Neuronal stem cell (in vitro differentiated cells): ENCODE results near the gene ARPIN.
"Not testable (repeated sequence)": the region's sequence is repeated elsewhere in the genome, so short reads cannot be mapped to it uniquely, and the experiment has no call there.

ENCODE experiments used
- DNase-seq: peaks from one replicate; pipeline ENCODE4 v3.0.0-alpha.2; 2013; ENCODE audit warnings: low spot score
- H2AFZ ChIP-seq: one replicate; pipeline ENCODE4 v1.6.1; 2013; ENCODE audit warnings: mild to moderate bottlenecking, low read length, inconsistent platforms
- H2AK5ac ChIP-seq: 2 replicates; pipeline ENCODE4 v1.6.1; 2013; ENCODE audit warnings: low read depth, mild to moderate bottlenecking, inconsistent platforms, low read length, moderate library complexity, mixed read lengths
- H2BK120ac ChIP-seq: 2 replicates; pipeline ENCODE4 v1.6.1; 2013; ENCODE audit warnings: low read depth, mild to moderate bottlenecking, inconsistent platforms, low read length, moderate library complexity, mixed read lengths
- H2BK12ac ChIP-seq: one replicate; pipeline ENCODE4 v1.6.1; 2013; ENCODE audit warnings: low read length, inconsistent platforms
- H2BK15ac ChIP-seq: 2 replicates; pipeline ENCODE4 v1.6.1; 2013; ENCODE audit warnings: mild to moderate bottlenecking, low read length, inconsistent platforms, mixed read lengths
- H2BK5ac ChIP-seq: one replicate; pipeline ENCODE4 v1.6.1; 2013; ENCODE audit warnings: inconsistent platforms, mild to moderate bottlenecking, low read length, moderate library complexity
- H3K14ac ChIP-seq: one replicate; pipeline ENCODE4 v1.6.1; 2013; ENCODE audit warnings: low read length, inconsistent platforms
- H3K18ac ChIP-seq: 2 replicates; pipeline ENCODE4 v1.6.1; 2013; ENCODE audit warnings: low read length, inconsistent platforms
- H3K23ac ChIP-seq: 2 replicates; pipeline ENCODE4 v1.6.1; 2013; ENCODE audit warnings: low read depth, mild to moderate bottlenecking, mixed read lengths, low read length, inconsistent platforms; ENCODE audit not compliant: poor library complexity
- H3K27ac ChIP-seq: replicated peaks from 3 replicates; pipeline ENCODE4 v1.5.1; 2013; ENCODE audit warnings: low read length, inconsistent platforms
- H3K27me3 ChIP-seq, 3 experiments: 2 replicates each; pipeline ENCODE4 v1.6.1; 2013; ENCODE audit warnings: low read length in 3 of 3, mild to moderate bottlenecking in 2 of 3, inconsistent platforms in 1 of 3, low read depth in 1 of 3, mixed read lengths in 1 of 3, moderate library complexity in 1 of 3; ENCODE audit not compliant: control insufficient read depth in 3 of 3, insufficient read depth in 3 of 3
- H3K36me3 ChIP-seq, 2 donors: replicated peaks in 1 of 2; 2 replicates each; pipeline ENCODE4 v1.6.1; 2013; ENCODE audit warnings: low read length in 2 of 2; ENCODE audit not compliant: control insufficient read depth in 2 of 2, insufficient read depth in 2 of 2
- H3K4ac ChIP-seq: 2 replicates; pipeline ENCODE4 v1.6.1; 2013; ENCODE audit warnings: inconsistent platforms, mild to moderate bottlenecking, low read length, moderate library complexity
- H3K4me1 ChIP-seq, 2 donors: 1 replicate in 1 of 2; 2 replicates in 1 of 2; pipeline ENCODE4 v1.6.1; 2013; ENCODE audit warnings: low read length in 2 of 2, low read depth in 1 of 2; ENCODE audit not compliant: control insufficient read depth in 2 of 2, insufficient read depth in 1 of 2
- H3K4me2 ChIP-seq: one replicate; pipeline ENCODE4 v1.6.1; 2013; ENCODE audit warnings: mild to moderate bottlenecking, low read length, inconsistent platforms; ENCODE audit not compliant: insufficient read depth, poor library complexity, severe bottlenecking
- H3K4me3 ChIP-seq, 2 donors: 2 replicates each; pipeline ENCODE4 v1.5.1; 2013; ENCODE audit warnings: low read length in 2 of 2, mild to moderate bottlenecking in 2 of 2, inconsistent platforms in 1 of 2, moderate library complexity in 1 of 2
- H3K79me1 ChIP-seq: one replicate; pipeline ENCODE4 v1.6.1; 2013; ENCODE audit warnings: low read depth, mild to moderate bottlenecking, inconsistent platforms, low read length, moderate library complexity
- H3K9ac ChIP-seq: one replicate; pipeline ENCODE4 v1.6.1; 2013; ENCODE audit warnings: mild to moderate bottlenecking, low read depth, low read length, inconsistent platforms; ENCODE audit not compliant: poor library complexity
- H3K9me3 ChIP-seq, 2 donors: replicated peaks in 1 of 2; 2 replicates each; pipeline versions ENCODE3 to v1.6.1; 2013; ENCODE audit warnings: low read length in 2 of 2, mild to moderate bottlenecking in 2 of 2, inconsistent platforms in 1 of 2, low read depth in 1 of 2, mixed read lengths in 1 of 2, moderate library complexity in 1 of 2; ENCODE audit not compliant: control insufficient read depth in 2 of 2, insufficient read depth in 1 of 2
- H4K8ac ChIP-seq: one replicate; pipeline ENCODE4 v1.6.1; 2013; ENCODE audit warnings: low read depth, mild to moderate bottlenecking, inconsistent platforms, low read length, moderate library complexity
- H4K91ac ChIP-seq: one replicate; pipeline ENCODE4 v1.6.1; 2013; ENCODE audit warnings: low read length, low read depth, mild to moderate bottlenecking, inconsistent platforms; ENCODE audit not compliant: poor library complexity
- WGBS, 2 donors: extraction: QIAGEN DNeasy Blood & Tissue Kit; methylation state at CpG; one replicate each; pipeline ENCODE4 v1.1.7; 2013; ENCODE audit warnings: missing lambda C conversion rate in 2 of 2, mixed read lengths in 1 of 2; ENCODE audit not compliant: insufficient read length in 2 of 2, insufficient replicate concordance in 1 of 2; ENCODE audit errors: extremely low coverage in 2 of 2; 5-methylcytosine and 5-hydroxymethylcytosine counted together

The ARPIN gene

GRCh38 chr15:89870688-89871288 is 42.0 kb downstream of the ARPIN start:
- no peak for DNase-seq
- H3K9me3 ChIP-seq, result peaks cover 3 to 9% of the 10 kb centered on the region in 2 donors
- H3K27me3 ChIP-seq, result no peaks in the 10 kb centered on the region
- no peak overlapping the region for H2BK120ac ChIP-seq
- H4K91ac ChIP-seq, result no peak overlapping the region
- no peak overlapping the region for H3K23ac ChIP-seq
- WGBS, 2 donors, result no CpG with 5 or more reads among the region's 4 CpGs
- H2BK5ac ChIP-seq, result no peak overlapping the region
- H2AFZ ChIP-seq, result no peak overlapping the region
- peaks cover 15 to 58% of the 10 kb centered on the region in 2 donors for H3K36me3 ChIP-seq
- no peak overlapping the region for H3K18ac ChIP-seq
- H3K4me2 ChIP-seq, result no peak overlapping the region
- H2BK12ac ChIP-seq, result no peak overlapping the region
- H3K14ac ChIP-seq, result no peak overlapping the region
- no peak overlapping the region for H3K27ac ChIP-seq
- H4K8ac ChIP-seq, result no peak overlapping the region
- H3K9ac ChIP-seq, result no peak overlapping the region
- no peak overlapping the region for H3K4me3 ChIP-seq
- no peaks in the 10 kb centered on the region for H3K79me1 ChIP-seq
- H2AK5ac ChIP-seq, result no peak overlapping the region
- no peaks in the 10 kb centered on the region for H3K4me1 ChIP-seq
- H3K4ac ChIP-seq, result no peak overlapping the region
- no peak overlapping the region for H2BK15ac ChIP-seq

GRCh38 chr15:89870006-89870405 is 42.7 kb downstream of the ARPIN start:
- no CpG with 5 or more reads among the region's 5 CpGs for WGBS, 2 donors
- no peak overlapping the region for H3K23ac ChIP-seq

GRCh38 chr15:89869490-89869889 is 43.3 kb downstream of the ARPIN start:
- H2BK12ac ChIP-seq, DNase-seq, H3K4me1 ChIP-seq, H4K8ac ChIP-seq, H4K91ac ChIP-seq, H3K4me3 ChIP-seq, H3K23ac ChIP-seq, H2AK5ac ChIP-seq, H3K27ac ChIP-seq, H2BK120ac ChIP-seq, H3K18ac ChIP-seq, H3K79me1 ChIP-seq, H2BK15ac ChIP-seq, H2AFZ ChIP-seq, H3K9ac ChIP-seq, H3K4me2 ChIP-seq, H3K14ac ChIP-seq, H3K9me3 ChIP-seq, H2BK5ac ChIP-seq, H3K27me3 ChIP-seq, H3K4ac ChIP-seq: not testable (repeated sequence)
- H3K36me3 ChIP-seq, result peaks cover 13 to 63% of the 10 kb centered on the region in 2 donors
- no CpG with 5 or more reads among the region's 9 CpGs for WGBS, 2 donors

More at GRCh38 chr15:89870006-89870405, 42.7 kb downstream of the ARPIN start:
- Histone ChIP-seq H4K8ac (no peak overlapping the region), H3K4me1 (no peaks in the 10 kb centered on the region), H3K27me3 (no peaks in the 10 kb centered on the region), H3K18ac (no peak overlapping the region), H2AFZ (no peak overlapping the region), H3K4me3 (no peak overlapping the region), H2AK5ac (no peak overlapping the region), H3K36me3 (peaks cover 13 to 59% of the 10 kb centered on the region in 2 donors), H3K4ac (no peak overlapping the region), H2BK5ac (no peak overlapping the region), H2BK15ac (no peak overlapping the region), H3K79me1 (no peaks in the 10 kb centered on the region), H3K4me2 (no peak overlapping the region), H3K9ac (no peak overlapping the region), H3K14ac (no peak overlapping the region), H4K91ac (no peak overlapping the region), H2BK12ac (no peak overlapping the region), H3K27ac (no peak overlapping the region), H3K9me3 (peaks cover 3 to 9% of the 10 kb centered on the region in 2 donors), H2BK120ac (no peak overlapping the region)
- DNase-seq, result no peak

- Histone ChIP-seq H4K8ac (no peak overlapping the region), H2AFZ (no peak overlapping the region), H3K4me1 (no peaks in the 10 kb centered on the region), H2AK5ac (no peak overlapping the region), H3K4me2 (no peak overlapping the region), H3K9ac (no peak overlapping the region), H3K18ac (no peak overlapping the region), H3K27ac (no peak overlapping the region), H2BK120ac (no peak overlapping the region), H3K79me1 (no peaks in the 10 kb centered on the region), H3K4me3 (no peak overlapping the region), H4K91ac (no peak overlapping the region), H2BK5ac (no peak overlapping the region), H2BK12ac (no peak overlapping the region), H3K14ac (no peak overlapping the region), H3K27me3 (no peaks in the 10 kb centered on the region), H3K9me3 (peaks cover 1 to 7% of the 10 kb centered on the region in 2 donors), H3K4ac (no peak overlapping the region), H3K36me3 (peaks cover 11 to 68% of the 10 kb centered on the region in 2 donors), H2BK15ac (no peak overlapping the region), H3K23ac (no peak overlapping the region)
- WGBS, 2 donors, result no CpG with 5 or more reads among the region's 3 CpGs
- no peak for DNase-seq
Measured at GRCh38 chr15:89864958-89865739, 47.6 kb downstream of the ARPIN start.
